ENCODE data around the gene RPL38.

The RPL38 gene

GRCh38 chr17:74228306-74228978 lies 25.0 kb downstream of the RPL38 start:
- no peak for DNase-seq

- no peak for DNase-seq
These were observed 27.4 kb downstream of the RPL38 start for GRCh38 chr17:74230896-74231295.

GRCh38 chr17:74231928-74232907 lies 28.7 kb downstream of the RPL38 start:
- no peak for DNase-seq

GRCh38 chr17:74233937-74234336 lies 30.5 kb downstream of the RPL38 start:
- no peak for DNase-seq

DNA sequence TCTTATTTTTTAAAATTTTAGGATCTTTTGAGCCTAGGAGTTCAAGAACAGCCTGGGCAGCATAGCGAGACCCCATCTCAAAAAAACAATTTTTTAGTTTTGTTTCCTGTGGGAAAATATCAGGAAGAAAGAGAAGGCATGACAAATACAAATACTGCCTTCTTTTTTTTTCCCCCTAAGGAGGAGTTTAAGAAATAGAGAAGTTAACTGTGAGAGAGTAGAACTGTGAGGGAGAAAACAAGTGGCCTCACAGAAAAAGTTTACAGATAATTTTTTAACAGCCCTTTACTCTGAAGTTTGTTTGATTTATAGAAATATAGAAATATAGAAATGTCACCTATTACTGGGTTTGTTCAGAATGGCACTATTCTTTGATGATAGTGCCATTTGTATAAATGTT lies 31.0 kb downstream of the RPL38 start:
- no peak for DNase-seq

- no peak for DNase-seq
These were observed 31.6 kb downstream of the RPL38 start for GRCh38 chr17:74235040-74235581.

- no peak for DNase-seq
These were observed 32.5 kb downstream of the RPL38 start for GRCh38 chr17:74235911-74236371.

DNA sequence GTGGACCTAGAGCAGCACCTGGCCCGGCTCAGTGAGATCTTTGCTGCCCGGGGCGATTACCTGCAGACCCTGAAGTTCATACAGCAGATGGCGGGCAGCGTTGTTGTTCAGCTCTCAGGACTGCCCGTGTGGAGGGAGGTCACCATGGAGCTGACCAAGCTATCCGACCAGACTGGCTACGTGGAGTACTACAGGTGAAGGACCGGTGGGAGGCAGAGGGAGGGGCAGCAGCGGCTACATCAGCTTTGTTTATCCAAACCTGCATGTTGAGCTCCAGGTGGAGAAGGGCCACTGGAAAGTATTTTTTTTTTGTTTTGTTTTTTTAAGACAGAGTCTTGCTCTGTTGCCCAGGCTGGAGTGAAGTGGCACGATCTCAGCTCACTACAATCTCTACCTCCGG lies 33.8 kb downstream of the RPL38 start:
- no peak for DNase-seq

GRCh38 chr17:74239172-74239571 lies 35.7 kb downstream of the RPL38 start:
- DNase-seq: no peak

DNA sequence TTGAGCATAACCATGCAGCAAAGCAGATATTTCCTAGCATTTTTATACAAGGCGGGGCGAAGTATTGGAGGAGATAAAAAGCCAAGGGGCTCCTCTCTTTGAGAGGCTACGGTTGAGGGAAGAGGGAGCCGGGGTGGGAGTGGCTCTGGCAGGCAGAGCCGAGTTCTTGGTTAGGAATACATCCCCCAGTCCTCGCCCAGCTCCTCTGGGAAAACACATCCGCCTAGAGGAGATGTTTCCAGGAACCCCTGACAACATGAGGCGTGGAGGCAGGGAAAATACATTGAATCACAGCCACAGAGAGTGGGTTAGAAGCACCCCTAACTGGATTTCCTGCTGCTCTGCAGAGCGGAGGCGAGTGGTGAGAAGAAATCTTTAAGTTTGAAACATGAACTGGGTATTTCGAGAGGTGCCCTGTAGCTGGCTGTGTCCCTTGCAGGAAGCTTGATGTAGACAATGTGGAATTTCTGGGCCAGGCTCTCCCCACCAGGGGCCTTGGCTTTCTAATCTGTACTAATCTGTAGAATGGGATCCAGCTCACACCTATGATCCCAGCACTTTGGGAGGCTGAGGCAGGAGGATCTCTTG lies 37.2 kb downstream of the RPL38 start:
- DNase-seq: no peak

DNA sequence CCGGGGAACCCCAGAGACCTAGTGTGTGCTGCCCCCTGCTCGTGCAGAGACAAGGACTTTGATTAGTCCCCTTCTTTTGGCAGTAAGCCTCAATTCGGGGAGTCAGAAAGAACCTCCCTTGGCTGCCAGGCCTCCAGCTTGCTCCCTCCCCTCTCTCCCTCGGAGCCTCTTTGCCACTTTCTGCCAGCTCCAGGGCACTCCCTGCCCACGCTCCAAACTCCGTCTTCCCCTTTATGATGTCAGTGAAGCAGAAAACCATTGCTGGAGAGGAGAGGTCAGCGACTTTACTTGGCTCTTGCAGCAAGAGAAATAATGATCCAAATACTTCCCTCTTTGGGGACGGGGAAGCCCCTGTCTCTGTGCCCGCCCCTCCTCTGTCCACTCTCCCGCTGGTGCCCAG lies 38.0 kb downstream of the RPL38 start:
- DNase-seq: no peak

DNA sequence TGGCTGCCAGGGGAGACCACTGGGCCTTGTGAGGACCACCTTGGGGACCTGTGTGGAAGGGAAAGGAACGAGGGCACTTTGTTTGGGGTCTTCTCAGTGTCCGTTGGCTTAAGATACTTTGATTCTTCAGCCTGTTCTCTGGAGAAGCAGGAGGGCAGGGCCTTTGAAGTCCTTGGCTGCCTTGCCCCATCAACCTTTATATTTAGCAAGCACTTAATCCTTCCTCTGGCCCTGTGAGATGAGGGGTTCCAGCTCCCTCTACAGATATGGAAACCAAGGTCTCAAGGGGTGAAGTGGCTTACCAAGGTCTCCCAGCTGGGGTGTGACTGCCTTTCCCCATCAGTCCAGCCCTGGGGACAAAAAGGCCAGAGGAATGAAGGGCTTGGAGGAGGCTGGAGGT lies 38.4 kb downstream of the RPL38 start:
- DNase-seq: no peak

- no peak for DNase-seq
These were observed 39.7 kb downstream of the RPL38 start for GRCh38 chr17:74243013-74243755.

DNA sequence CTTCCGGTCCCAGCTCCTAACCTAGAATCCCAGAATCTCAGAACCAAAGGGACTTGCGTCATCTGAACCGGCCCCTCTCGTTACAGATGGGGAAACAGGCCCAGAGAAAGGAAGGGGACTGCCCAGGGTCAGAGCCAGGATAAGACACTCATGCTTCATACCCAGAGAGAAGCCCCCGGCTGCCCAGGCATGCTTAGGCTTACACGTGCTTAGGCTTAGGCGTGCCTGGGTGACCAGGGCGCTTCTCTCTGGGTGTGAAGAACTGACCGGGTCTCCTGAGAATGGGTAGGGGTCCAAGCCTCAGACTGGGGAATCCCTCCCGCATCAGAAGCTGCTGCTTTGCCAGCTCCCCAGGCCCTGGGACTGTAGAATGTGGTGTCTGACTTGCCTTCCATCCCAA lies 40.6 kb downstream of the RPL38 start:
- no peak for DNase-seq

GRCh38 chr17:74244548-74244947 lies 41.1 kb downstream of the RPL38 start:
- no peak for DNase-seq

DNA sequence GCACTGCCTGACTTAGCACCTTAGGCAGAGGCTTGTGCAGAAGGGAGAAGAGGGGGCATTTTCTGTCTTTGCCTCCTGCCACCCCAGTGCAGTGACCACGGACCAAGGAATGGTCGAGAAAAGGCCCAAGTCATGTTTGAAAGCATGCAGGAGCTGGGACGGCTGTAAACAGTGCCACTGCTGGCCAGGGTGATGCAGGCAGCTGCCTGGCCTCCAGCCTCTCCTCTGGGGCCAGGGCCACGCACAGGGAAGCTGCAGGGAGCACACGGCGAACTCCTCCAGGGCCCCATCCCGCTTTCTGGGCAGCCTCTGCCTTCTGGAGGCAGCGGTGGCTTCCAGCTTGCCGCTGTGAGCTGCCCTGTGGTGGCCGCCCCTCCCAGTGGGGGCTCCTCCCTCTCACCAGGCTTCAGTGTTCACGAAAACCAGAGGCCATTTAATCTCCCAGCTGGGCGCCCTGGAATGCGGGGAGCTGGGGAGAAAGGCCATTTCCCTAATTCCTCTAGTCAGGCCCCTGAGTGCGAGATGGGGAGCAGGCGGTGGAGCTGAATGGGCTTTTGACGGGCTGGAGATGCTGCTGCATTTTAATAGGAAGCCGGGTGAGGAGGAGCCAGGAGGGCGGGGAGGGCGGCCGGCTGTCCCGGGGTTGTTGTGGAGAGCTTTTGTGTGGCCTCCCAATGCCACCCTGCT lies 41.8 kb downstream of the RPL38 start:
- no peak for DNase-seq

DNA sequence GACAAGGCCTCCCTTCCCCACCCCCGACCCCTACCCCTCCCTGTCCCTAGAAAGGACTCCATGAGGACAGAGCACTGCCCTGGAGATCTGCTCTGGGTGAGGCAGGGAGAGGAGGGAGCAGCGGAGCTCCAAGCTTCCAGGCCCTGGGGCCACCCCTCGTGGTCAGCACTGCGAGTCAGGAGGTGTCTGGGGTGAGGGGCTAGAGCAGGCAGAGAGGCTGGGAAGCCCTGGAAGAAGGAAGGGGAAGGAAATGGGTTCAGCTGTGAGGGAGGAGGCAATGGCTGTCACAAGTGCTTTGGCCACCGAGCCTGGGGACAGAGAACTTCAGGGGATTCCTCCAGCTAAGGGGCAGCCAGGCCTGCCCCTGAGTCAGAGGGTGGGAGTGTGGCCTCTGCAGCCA lies 42.4 kb downstream of the RPL38 start:
- no peak for DNase-seq

DNA sequence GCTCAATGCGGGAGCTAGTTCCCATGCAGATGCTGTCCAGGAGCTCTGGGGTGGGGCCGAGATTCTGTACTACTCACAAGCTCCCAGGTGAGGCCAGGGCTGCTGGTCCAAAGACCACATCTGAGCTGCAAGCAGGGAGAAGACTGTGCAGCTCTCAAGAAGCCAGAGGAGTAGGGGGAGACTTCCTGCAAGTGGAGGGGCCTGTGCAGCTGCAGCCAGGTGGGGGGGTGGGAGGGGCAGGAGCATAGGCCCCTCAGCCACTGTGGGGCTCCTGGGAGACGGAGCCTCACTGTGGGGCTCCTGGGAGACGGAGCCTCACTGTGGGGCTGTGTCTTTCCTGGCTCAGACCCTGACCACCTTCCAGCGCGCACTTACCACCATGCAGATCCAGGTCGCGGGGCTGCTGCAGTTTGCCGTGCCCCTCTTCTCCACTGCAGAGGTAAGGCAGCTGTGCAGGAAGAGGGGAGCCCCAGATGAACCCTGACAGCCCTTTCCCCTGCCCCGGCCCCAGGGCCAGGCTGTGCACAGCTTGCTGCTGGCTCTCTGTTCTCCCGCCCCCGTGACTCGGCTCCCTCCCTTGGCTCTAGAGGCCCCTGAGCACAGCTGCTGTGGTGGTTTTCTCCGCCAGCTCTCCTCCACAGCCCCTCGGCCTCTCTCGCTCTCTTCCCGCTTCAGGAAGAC lies 46.3 kb downstream of the RPL38 start:
- no peak for DNase-seq

DNA sequence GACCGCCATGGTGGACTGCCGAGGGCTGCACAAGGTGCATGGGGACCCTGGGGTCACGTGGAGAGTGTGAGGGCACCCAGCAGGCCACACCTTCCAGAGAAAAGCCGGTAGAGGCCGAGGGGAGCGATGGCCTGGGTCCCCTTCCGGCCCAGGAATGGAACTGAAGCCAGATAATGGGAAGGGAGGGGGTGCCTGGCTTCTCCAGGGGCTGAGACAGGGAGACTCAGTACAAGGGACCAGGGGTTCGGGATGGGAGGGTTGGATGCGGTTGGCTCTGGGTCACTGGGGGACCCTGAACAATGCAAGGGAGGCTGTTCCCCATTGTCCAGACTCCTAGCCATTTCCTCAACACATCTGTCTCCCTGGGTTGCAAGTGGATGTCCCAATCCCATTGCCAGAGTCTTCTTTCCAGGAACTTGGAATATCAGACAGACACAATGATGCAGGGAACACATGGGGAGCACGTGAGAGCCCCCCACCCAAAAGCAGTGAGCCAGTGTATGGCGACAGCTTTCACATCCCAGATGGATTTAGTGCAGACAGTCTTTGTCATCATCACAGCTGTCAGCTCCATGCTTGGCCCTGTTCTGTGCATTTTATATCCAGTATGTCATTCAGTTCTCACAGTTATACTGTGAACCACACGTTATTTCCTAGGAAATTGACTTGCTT lies 47.0 kb downstream of the RPL38 start:
- no peak for DNase-seq

GRCh38 chr17:74251051-74251450 lies 47.6 kb downstream of the RPL38 start:
- DNase-seq: no peak

GRCh38 chr17:74251569-74251968 lies 48.1 kb downstream of the RPL38 start:
- no peak for DNase-seq
